Epithelial cell of proximal tubule (primary cell): ENCODE measurements around the gene IRF4. TPM values are rescaled to one million over a fixed set of nuclear protein-coding genes. Genes with fewer than 3 reads are reported as not detected.

Source experiments
- DNase-seq: peaks from one replicate; pipeline ENCODE4 v3.0.0-alpha.2; 2011; ENCODE audit warnings: low read depth
- H3K4me3 ChIP-seq: 2 replicates; pipeline ENCODE4 v1.5.1; 2011; ENCODE audit warnings: low read depth, mild to moderate bottlenecking, low read length
- total RNA-seq: library from RNA; depleted of rRNA; stranded (reverse); fragments of >200 nt; gene quantifications from 2 replicates; pipeline ENCODE4 v1.2.3, GENCODE V29; 2015
- TF ChIP-seq, protein P1 (sequence below): conservative IDR thresholded peaks from 2 replicates; pipeline ENCODE4 v1.5.1; 2012; ENCODE audit warnings: low read depth, mild to moderate bottlenecking, low read length

The IRF4 gene
- total RNA-seq, 1 donor from 2014 or later, result 0.23 TPM

DNA sequence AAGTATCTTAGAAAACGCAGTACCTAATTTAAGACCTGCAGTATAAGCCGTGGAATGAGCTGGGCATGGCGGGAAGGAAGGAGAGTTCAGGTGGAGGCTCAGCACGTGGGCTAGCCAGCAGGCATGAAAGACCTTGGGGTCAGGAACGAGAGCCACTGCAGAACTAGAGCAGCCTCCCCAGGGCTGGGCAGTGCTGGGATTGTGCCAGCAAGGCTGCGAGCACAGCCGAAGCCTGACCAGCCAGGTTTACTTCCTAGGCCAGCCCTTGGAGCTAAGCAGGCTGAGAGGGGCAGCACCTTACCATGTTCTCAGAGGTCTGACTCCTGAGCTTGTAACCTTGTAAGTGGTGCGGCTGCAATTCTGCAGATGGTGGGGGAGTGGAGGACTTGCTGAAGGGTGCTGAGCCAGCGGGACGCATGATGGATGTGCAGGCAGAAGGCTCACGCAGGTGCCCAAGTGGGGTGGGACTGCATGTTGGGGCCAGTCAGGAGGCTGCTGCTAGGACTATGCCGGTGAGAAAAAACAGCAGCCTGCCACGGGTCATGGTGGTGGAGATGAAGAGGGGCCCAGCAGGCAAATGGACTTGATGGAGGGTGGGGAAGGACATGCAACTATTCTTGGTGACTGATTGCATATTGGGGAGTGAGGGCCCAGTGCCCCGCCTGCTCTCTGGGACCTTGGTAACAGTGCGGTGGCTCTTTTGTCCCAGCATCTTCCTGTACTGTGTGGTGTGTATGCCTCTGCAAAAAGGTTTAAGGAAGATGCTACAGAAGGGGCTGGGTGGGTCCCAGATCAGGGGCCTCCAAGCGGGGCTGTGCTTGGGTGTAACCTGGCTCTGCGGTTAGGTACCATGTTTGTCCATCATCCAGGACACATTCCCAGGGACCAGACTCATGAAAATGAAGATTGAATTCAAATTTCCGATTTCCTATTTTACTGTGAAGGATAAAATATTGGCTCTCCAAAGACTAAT, 37.6 kb upstream of the IRF4 start:
- TF ChIP-seq, protein P1, sequence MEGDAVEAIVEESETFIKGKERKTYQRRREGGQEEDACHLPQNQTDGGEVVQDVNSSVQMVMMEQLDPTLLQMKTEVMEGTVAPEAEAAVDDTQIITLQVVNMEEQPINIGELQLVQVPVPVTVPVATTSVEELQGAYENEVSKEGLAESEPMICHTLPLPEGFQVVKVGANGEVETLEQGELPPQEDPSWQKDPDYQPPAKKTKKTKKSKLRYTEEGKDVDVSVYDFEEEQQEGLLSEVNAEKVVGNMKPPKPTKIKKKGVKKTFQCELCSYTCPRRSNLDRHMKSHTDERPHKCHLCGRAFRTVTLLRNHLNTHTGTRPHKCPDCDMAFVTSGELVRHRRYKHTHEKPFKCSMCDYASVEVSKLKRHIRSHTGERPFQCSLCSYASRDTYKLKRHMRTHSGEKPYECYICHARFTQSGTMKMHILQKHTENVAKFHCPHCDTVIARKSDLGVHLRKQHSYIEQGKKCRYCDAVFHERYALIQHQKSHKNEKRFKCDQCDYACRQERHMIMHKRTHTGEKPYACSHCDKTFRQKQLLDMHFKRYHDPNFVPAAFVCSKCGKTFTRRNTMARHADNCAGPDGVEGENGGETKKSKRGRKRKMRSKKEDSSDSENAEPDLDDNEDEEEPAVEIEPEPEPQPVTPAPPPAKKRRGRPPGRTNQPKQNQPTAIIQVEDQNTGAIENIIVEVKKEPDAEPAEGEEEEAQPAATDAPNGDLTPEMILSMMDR, result no peak
- no peak for DNase-seq
- H3K4me3 ChIP-seq, result no peak overlapping the region

DNA sequence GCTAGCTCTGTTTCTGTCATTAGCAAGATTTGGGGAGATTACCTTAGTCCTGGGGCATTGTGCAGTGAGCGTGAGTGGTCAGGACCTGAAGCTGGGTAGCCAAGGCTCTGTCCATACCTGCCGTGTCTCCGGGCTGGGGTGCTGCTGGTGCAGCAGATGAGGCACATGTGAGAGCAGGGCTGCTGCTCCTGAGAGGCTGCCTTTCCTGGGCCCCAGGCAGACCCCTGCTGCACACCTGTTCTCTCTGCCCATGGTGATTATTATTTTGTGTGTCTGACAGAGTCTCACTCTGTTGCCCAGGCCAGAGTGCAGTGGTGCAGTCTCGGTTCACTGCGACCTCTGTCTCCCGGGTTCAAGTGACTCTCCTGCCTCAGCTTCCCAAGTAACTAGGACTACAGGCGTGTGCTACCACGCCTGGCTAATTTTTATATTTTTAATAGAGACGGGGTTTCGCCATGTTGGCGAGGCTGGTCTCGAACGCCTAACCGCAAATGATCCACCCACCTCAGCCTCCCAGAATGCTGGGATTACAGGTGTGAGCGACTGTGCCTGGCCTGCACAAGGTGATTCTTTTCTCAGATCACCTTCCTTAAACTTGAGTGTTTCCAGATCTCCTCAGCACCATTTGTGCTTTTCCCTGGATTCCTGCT, 36.8 kb upstream of the IRF4 start:
- no peak overlapping the region for H3K4me3 ChIP-seq
- no peak for DNase-seq
- TF ChIP-seq, protein P1, result no peak

GRCh38 chr6:355373-356208, 36.0 kb upstream of the IRF4 start:
- no peak overlapping the region for H3K4me3 ChIP-seq
- DNase-seq, result no peak
- TF ChIP-seq, protein P1, result no peak

DNA sequence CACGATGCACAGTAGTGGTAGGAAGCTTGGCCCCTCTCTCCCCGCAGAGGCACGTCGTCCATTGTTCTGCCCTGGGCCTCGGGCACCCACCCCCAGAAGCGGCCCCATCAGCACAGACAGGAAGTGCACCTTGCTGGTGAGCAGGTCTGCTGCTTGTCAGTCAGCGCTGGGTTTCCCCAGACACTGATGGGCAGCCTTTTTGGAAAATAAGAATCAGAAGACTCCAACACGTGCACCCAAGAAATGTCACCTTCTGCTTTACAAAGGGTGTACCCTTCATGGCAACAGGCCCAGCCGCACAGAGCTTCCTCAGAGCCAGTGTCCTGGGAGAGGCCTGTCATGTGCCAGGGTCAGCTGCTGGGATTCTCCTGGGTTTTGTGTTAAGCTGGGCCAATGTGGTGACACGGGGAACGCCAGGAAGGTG, 34.7 kb upstream of the IRF4 start:
- TF ChIP-seq, protein P1, result no peak
- H3K4me3 ChIP-seq, result no peak overlapping the region
- DNase-seq, result no peak

GRCh38 chr6:357261-357790, 34.2 kb upstream of the IRF4 start:
- no peak for DNase-seq
- no peak overlapping the region for H3K4me3 ChIP-seq
- TF ChIP-seq, protein P1, result no peak

- DNase-seq, result no peak
- TF ChIP-seq, protein P1, result no peak
These were observed 33.7 kb upstream of the IRF4 start for GRCh38 chr6:357791-358341.

More at GRCh38 chr6:357791-358341, 33.7 kb upstream of the IRF4 start:
- no peak overlapping the region for H3K4me3 ChIP-seq
